Neural cell (in vitro differentiated cells): ENCODE data around the gene PDE4A.

Experiments
- CTCF ChIP-seq: fragments of 450-650 bp; IDR thresholded peaks from 2 replicates; pipeline ENCODE4 v1.5.1; 2014; ENCODE audit warnings: antibody characterized with exemption, mild to moderate bottlenecking, moderate library complexity; ENCODE audit not compliant: poor library complexity, severe bottlenecking
- EP300 ChIP-seq: fragments of 450-650 bp; conservative IDR thresholded peaks from 2 replicates; pipeline ENCODE4 v1.6.1; 2014; ENCODE audit warnings: antibody characterized with exemption, mild to moderate bottlenecking, moderate library complexity; ENCODE audit not compliant: poor library complexity, severe bottlenecking
- EZH2 ChIP-seq: fragments of 200-600, 300-800 bp; shearing (Covaris generic), sonication (generic); IDR thresholded peaks from 2 replicates; pipeline ENCODE4 v1.6.1; 2014; ENCODE audit warnings: antibody characterized with exemption, low read length, borderline replicate concordance, mild to moderate bottlenecking; ENCODE audit not compliant: insufficient read depth, poor library complexity, severe bottlenecking
- POLR2AphosphoS5 ChIP-seq: IDR thresholded peaks from 2 replicates; pipeline ENCODE4 v1.6.1; 2012
- RAD21 ChIP-seq: fragments of 450-650 bp; conservative IDR thresholded peaks from 2 replicates; pipeline ENCODE4 v1.6.1; 2014; ENCODE audit warnings: antibody characterized with exemption, mild to moderate bottlenecking, moderate library complexity

GRCh38 chr19:10395436-10395835 is 24.9 kb upstream of the PDE4A start:
- no peak for TF ChIP-seq EP300
- no peak for TF ChIP-seq CTCF
- TF ChIP-seq POLR2AphosphoS5 = no peak
- TF ChIP-seq EZH2 = no peak
- TF ChIP-seq RAD21 = no peak
